Activated CD4-positive, alpha-beta T cell treated with anti-CD3 and anti-CD28 coated beads, Interleukin-2, Interleukin-6, amounts not matched to agents 100 ng/mL and 50 ng/mL, durations not matched to agents 16 hours and 8 hours (primary cell): Measurements from ENCODE around the gene RALBP1.
"Not testable (repeated sequence)": the region's sequence is repeated elsewhere in the genome, so short reads cannot be mapped to it uniquely, and the experiment has no call there.

Experiments
- DNase-seq: peaks from one replicate; pipeline ENCODE4 v3.0.0-alpha.2; 2020

RALBP1 gene

GRCh38 chr18:9474983-9475642 is at the start of gene RALBP1:
Gene RALBP1, plus strand, starts transcription at chr18:9475513. Its CDS starts 37,533 bp downstream, at chr18:9513046.
- DNase-seq = peak; percentile 99

- DNase-seq = no peak
Observed at GRCh38 chr18:9426753-9427152, 48.6 kb upstream of the RALBP1 start.

GRCh38 chr18:9428301-9428706 is 47.0 kb upstream of the RALBP1 start:
- no peak for DNase-seq

- no peak for DNase-seq
Observed at GRCh38 chr18:9428862-9429661, 46.3 kb upstream of the RALBP1 start.

GRCh38 chr18:9429662-9429993 is 45.7 kb upstream of the RALBP1 start:
- no peak for DNase-seq

GRCh38 chr18:9430315-9430714 is 45.0 kb upstream of the RALBP1 start:
- not testable (repeated sequence) for DNase-seq

- no peak for DNase-seq
Observed at GRCh38 chr18:9431296-9431695, 44.0 kb upstream of the RALBP1 start.

- DNase-seq = not testable (repeated sequence)
Observed at GRCh38 chr18:9433122-9433521, 42.2 kb upstream of the RALBP1 start.

GRCh38 chr18:9433671-9434121 is 41.6 kb upstream of the RALBP1 start:
- DNase-seq = no peak

- DNase-seq = no peak
Observed at GRCh38 chr18:9434122-9434701, 41.1 kb upstream of the RALBP1 start.

GRCh38 chr18:9435041-9435440 is 40.3 kb upstream of the RALBP1 start:
- no peak for DNase-seq

- DNase-seq = no peak
Observed at GRCh38 chr18:9436206-9436929, 38.9 kb upstream of the RALBP1 start.

GRCh38 chr18:9437021-9437437 is 38.3 kb upstream of the RALBP1 start:
- no peak for DNase-seq

- DNase-seq = no peak
Observed at GRCh38 chr18:9437672-9438071, 37.6 kb upstream of the RALBP1 start.

- DNase-seq = no peak
Observed at GRCh38 chr18:9441061-9441460, 34.3 kb upstream of the RALBP1 start.

GRCh38 chr18:9444549-9444948 is 30.8 kb upstream of the RALBP1 start:
- no peak for DNase-seq

- no peak for DNase-seq
Observed at GRCh38 chr18:9446839-9447238, 28.5 kb upstream of the RALBP1 start.

- no peak for DNase-seq
Observed at GRCh38 chr18:9447334-9447733, 28.0 kb upstream of the RALBP1 start.

GRCh38 chr18:9449600-9450414 is 25.5 kb upstream of the RALBP1 start:
- no peak for DNase-seq

GRCh38 chr18:9450920-9451319 is 24.4 kb upstream of the RALBP1 start:
- not testable (repeated sequence) for DNase-seq

GRCh38 chr18:9453283-9453682 is 22.0 kb upstream of the RALBP1 start:
- DNase-seq = no peak

GRCh38 chr18:9454061-9454703 is 21.1 kb upstream of the RALBP1 start:
- no peak for DNase-seq
